Ishikawa (cell line): ENCODE results near the gene ATG16L2.

ENCODE experiments used
- CEBPB ChIP-seq: IDR thresholded peaks from 2 replicates; pipeline ENCODE4 v1.6.1; 2012
- CREB1 ChIP-seq: IDR thresholded peaks from 2 replicates; pipeline ENCODE4 v1.6.1; 2012; ENCODE audit warnings: low read depth
- EGR1 ChIP-seq: IDR thresholded peaks from 2 replicates; pipeline ENCODE4 v1.6.1; 2012
- EP300 ChIP-seq: IDR thresholded peaks from 2 replicates; pipeline ENCODE4 v1.6.1; 2012; ENCODE audit warnings: borderline replicate concordance
- FOXM1 ChIP-seq: IDR thresholded peaks from 2 replicates; pipeline ENCODE4 v1.6.1; 2012; ENCODE audit warnings: low read depth, borderline replicate concordance
- NFIC ChIP-seq: IDR thresholded peaks from 2 replicates; pipeline ENCODE4 v1.6.1; 2012
- RAD21 ChIP-seq: IDR thresholded peaks from 2 replicates; pipeline ENCODE4 v1.6.1; 2012; ENCODE audit warnings: low read depth
- TAF1 ChIP-seq: IDR thresholded peaks from 2 replicates; pipeline ENCODE4 v1.6.1; 2012; ENCODE audit warnings: low read depth, mild to moderate bottlenecking
- TCF12 ChIP-seq: IDR thresholded peaks from 2 replicates; pipeline ENCODE4 v1.6.1; 2012; ENCODE audit warnings: low read depth
- TEAD4 ChIP-seq: IDR thresholded peaks from 2 replicates; pipeline ENCODE4 v1.6.1; 2012
- YY1 ChIP-seq: IDR thresholded peaks from 2 replicates; pipeline ENCODE4 v1.6.1; 2012; ENCODE audit warnings: low read depth
- ZBTB7A ChIP-seq: IDR thresholded peaks from 2 replicates; pipeline ENCODE4 v1.6.1; 2012; ENCODE audit warnings: low read depth
- TF ChIP-seq, protein P1 (sequence below): IDR thresholded peaks from 2 replicates; pipeline ENCODE4 v1.6.1; 2012
- TF ChIP-seq, protein P2 (sequence below): IDR thresholded peaks from 2 replicates; pipeline ENCODE4 v1.6.1; 2012
- TF ChIP-seq, protein P3 (sequence below): IDR thresholded peaks from 2 replicates; pipeline ENCODE4 v1.6.1; 2012; ENCODE audit warnings: low read depth, mild to moderate bottlenecking

The ATG16L2 gene

DNA sequence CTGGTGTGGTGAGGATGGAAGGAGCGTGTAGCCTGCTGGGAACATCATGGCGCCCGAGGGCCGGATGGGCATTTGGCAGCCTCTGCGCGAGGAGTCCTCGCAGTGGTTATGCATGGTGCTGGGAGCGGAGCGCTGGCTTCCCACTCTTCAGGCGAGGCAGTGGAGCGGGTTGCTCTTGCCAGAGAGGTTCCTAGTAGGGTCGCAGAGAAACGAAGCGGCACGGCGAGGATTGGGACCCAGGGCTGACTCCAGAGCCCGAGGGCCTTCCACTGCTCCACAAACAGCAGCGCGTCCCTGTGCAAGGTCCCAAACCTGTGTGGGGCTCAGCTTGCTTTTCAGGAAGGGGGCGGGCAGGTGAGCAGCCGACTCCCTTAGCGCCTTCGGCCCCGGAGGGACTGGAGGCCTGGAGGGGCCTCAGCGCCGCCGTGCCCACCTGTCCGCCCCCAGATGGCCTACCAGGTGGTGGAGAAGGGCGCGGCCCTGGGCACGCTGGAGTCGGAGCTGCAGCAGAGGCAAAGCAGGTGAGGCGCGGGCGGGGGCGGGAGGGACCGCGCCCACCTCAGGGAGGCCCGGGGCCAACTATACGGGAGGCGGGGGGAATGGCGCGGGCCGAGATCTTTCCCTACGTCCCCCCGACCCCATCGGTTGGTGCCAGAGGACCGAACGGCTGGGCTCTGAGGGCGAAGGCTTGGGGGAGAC, 7.2 kb downstream of the ATG16L2 start:
- TF ChIP-seq, protein P1, sequence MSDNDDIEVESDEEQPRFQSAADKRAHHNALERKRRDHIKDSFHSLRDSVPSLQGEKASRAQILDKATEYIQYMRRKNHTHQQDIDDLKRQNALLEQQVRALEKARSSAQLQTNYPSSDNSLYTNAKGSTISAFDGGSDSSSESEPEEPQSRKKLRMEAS, result no peak
- peak; percentile 65; the same call in 1 of the 2 replicates for TF ChIP-seq EGR1

DNA sequence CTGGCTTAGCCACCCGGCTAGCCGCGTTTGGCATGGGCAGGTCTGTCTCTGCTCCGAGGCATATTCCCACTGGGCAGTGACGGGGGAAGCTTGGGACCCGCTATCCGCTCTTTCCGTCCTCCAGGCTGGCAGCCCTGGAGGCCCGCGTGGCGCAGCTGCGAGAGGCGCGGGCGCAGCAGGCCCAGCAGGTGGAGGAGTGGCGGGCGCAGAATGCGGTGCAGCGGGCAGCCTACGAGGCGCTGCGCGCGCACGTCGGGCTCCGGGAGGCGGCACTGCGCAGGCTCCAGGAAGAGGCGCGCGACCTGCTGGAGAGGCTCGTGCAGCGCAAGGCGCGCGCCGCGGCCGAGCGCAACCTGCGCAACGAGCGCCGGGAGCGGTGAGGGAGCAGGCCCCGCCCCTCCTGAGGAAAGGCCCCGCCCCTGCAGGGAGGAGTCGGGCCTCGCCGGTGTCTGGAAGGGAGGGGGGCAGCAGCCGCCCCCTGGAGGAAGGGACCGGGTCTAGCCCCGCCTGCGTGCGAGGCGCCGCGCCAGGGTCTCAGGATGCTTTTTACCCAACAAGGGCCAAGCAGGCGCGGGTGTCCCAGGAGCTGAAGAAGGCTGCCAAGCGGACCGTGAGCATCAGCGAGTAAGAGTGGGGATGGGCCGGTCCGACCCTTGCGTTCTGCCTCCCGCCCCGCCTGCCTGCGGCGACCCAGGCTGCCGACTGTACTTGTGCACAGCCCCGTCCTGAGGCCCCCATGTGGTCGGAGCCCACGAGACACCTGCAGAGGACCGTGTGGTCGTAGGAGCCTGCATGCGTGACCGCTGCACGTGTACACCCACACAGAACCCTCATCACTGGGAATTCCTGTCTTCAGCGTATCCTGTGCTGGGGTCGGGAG, 7.9 kb downstream of the ATG16L2 start:
- TF ChIP-seq, protein P2, sequence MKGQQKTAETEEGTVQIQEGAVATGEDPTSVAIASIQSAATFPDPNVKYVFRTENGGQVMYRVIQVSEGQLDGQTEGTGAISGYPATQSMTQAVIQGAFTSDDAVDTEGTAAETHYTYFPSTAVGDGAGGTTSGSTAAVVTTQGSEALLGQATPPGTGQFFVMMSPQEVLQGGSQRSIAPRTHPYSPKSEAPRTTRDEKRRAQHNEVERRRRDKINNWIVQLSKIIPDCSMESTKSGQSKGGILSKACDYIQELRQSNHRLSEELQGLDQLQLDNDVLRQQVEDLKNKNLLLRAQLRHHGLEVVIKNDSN, result no peak
- peak; percentile 94 for TF ChIP-seq ZBTB7A
- TF ChIP-seq TEAD4, result no peak
- TF ChIP-seq TCF12, result 0 out of 2 replicates have a peak, but pooled peaks have one; percentile 27
- TF ChIP-seq, protein P3, sequence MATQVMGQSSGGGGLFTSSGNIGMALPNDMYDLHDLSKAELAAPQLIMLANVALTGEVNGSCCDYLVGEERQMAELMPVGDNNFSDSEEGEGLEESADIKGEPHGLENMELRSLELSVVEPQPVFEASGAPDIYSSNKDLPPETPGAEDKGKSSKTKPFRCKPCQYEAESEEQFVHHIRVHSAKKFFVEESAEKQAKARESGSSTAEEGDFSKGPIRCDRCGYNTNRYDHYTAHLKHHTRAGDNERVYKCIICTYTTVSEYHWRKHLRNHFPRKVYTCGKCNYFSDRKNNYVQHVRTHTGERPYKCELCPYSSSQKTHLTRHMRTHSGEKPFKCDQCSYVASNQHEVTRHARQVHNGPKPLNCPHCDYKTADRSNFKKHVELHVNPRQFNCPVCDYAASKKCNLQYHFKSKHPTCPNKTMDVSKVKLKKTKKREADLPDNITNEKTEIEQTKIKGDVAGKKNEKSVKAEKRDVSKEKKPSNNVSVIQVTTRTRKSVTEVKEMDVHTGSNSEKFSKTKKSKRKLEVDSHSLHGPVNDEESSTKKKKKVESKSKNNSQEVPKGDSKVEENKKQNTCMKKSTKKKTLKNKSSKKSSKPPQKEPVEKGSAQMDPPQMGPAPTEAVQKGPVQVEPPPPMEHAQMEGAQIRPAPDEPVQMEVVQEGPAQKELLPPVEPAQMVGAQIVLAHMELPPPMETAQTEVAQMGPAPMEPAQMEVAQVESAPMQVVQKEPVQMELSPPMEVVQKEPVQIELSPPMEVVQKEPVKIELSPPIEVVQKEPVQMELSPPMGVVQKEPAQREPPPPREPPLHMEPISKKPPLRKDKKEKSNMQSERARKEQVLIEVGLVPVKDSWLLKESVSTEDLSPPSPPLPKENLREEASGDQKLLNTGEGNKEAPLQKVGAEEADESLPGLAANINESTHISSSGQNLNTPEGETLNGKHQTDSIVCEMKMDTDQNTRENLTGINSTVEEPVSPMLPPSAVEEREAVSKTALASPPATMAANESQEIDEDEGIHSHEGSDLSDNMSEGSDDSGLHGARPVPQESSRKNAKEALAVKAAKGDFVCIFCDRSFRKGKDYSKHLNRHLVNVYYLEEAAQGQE, result no peak
- TF ChIP-seq CREB1, result no peak
- TF ChIP-seq TAF1, result peak; percentile 67; the same call in 1 of the 2 replicates
- TF ChIP-seq CEBPB, result no peak
- TF ChIP-seq YY1, result no peak
- TF ChIP-seq NFIC, result no peak; the same call in 1 of the 2 replicates
- no peak for TF ChIP-seq RAD21
- TF ChIP-seq EP300, result no peak
- TF ChIP-seq EGR1, result no peak; the same call in 1 of the 2 replicates
- TF ChIP-seq FOXM1, result no peak
- TF ChIP-seq, protein P1, result peak; percentile 96

DNA sequence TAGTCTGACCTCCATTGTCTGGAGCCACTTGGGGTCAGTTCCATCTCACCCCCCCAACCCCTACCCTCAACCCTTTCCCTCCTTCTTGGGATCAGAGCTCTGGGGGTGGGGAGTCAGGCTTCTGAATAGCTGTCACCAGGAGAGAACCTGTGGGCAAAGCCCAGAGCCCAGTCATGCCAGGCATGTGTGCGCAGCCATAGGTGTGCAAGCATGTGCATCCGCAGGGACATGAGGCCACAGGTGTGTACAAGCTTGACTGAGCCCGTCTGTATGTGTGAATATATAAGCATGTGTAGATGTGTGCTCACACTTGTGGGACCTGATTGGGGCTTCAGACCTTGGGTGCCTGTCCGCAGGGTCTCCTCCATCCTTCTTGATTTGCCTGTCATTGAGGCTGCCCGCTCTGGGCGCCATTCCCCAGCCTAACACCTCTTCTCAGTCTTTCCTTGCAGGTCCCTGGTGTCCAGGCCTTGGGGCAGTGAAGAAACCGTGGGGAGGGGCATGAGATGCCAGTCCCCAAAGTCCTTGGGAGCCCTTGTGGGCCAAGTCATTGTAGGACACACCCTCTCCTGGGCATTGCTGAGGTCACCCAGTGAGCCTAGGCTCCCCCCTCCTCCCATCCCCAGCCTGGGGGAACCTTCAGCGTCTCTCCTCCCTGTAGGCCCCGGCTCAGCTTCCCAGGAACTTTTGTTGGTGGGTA, 9.0 kb downstream of the ATG16L2 start:
- TF ChIP-seq RAD21 (no peak), TEAD4 (no peak), EP300 (no peak), FOXM1 (no peak)
- TF ChIP-seq, protein P3, result no peak

DNA sequence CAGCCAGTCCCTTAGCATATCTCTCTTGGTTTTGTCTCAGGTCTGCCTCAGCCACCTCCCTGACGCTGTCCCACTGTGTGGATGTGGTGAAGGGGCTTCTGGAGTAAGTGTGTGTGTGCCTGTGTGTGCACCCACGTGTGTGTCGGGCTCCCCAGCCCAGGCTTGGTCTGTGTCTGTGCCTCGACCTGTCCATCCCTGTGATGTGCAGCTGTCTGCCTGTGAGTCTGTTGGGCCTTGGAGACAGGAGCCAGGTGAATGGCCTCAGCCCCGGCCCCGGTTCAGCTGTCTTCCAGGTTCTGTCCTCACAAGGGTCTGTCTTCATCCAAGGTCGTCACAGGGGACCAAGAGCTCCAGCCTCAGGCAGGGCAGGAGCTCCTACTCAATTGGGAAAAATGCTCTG, 9.8 kb downstream of the ATG16L2 start:
- no peak for TF ChIP-seq CEBPB
- no peak for TF ChIP-seq FOXM1
- no peak for TF ChIP-seq ZBTB7A
- TF ChIP-seq, protein P1, result no peak
- no peak for TF ChIP-seq EP300
- no peak for TF ChIP-seq EGR1
- TF ChIP-seq CREB1, result no peak
- TF ChIP-seq YY1, result no peak
- TF ChIP-seq, protein P2, result no peak
- TF ChIP-seq TCF12, result no peak
- no peak for TF ChIP-seq RAD21

DNA sequence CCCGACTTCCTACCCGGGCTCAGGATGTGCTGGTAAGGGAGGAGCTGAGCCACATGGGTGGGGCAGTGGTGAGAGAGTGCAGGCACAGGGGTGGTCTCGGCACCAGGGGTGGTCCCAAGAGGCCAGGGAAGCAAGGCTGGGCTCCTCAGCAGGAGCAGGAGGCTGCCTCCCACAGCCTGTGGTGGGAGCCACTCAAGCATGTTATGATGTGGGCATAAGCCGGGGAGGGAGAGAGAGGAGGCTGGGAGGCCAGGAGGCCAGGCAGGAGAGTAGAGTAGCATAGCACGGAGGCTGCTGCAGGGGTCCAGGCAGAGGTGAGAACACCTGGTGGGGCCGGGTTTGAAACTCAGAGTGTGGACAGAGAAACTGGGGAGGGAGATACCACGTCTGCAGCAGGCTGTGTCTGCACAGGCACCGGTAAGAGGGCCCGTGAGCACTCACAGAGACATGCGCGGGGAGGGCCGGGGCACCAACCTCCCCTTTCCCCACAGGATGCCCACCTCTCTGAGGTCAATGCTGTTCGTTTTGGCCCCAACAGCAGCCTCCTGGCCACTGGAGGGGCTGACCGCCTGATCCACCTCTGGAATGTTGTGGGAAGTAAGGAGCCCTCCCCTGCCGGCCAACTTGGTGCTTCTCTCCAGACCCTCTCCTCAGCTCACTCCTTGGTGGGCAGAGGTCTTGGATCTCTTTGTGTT, 10.7 kb downstream of the ATG16L2 start:
- TF ChIP-seq NFIC (no peak), RAD21 (no peak), CEBPB (no peak), EGR1 (no peak), ZBTB7A (no peak), TCF12 (no peak), TEAD4 (no peak), TAF1 (no peak), CREB1 (no peak), FOXM1 (no peak), EP300 (no peak)
- TF ChIP-seq, protein P2, result no peak
- TF ChIP-seq, protein P1, result no peak
- TF ChIP-seq, protein P3, result no peak
